ENCODE measurements around the gene SPRR2B. TPM values are rescaled to one million over a fixed set of nuclear protein-coding genes. Genes with fewer than 3 reads are reported as not detected.

Gene SPRR2B
- total and polyA plus RNA-seq, 2 donors (not counting 1 experiment from before 2014, with no cell fraction given), result not detected

DNA sequence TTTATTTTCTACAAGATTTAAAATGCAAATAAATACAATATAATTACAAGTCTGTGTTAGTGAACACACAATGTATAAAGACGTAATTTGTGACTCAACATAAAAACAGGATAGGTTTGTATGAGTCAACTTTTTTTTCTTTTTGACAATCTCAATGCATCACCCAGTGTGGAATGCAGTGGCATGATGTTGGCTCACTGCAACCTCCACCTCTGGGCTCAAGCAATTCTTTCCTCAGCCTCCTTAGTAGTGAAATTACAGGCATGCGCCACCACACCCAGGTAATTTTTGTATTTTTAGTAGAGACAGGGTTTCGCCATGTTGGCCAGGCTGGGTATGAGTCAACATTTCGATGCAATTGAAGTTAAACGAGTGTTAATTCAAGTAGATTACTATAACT, 28.8 kb upstream of the SPRR2B start:
- no peak for DNase-seq
- Histone ChIP-seq H4K20me1 (ENCODE audit: control insufficient read depth, insufficient read depth, low read length, poor library complexity, severe bottlenecking) (no peaks in the 10 kb centered on the region), H3K27me3 (replicated peaks in 1 of 4; ENCODE audit: control extremely low read depth in 1 of 4, control insufficient read depth in 3 of 4, insufficient read depth in 4 of 4, low read length in 3 of 4) (peaks cover 0 to 3% (median 2%) of the 10 kb centered on the region in 4 experiments), H2AFZ (ENCODE audit: insufficient read depth, low read depth, low read length, poor library complexity, severe bottlenecking) (no peak overlapping the region), H3K9ac (ENCODE audit: low read length) (no peak overlapping the region), H3K27ac (ENCODE audit: low read length in 2 of 2) (no peak overlapping the region), H3K36me3 (replicated peaks in 1 of 2; ENCODE audit: control extremely low read depth in 1 of 2, control insufficient read depth in 1 of 2, extremely low read depth in 1 of 2, insufficient read depth in 2 of 2, low read length in 1 of 2) (no peaks in the 10 kb centered on the region), H3K4me3 (ENCODE audit: control extremely low read depth in 1 of 5, extremely low read depth in 1 of 5, insufficient read depth in 1 of 5, low read depth in 2 of 5, low read length in 4 of 5) (no peak overlapping the region), H3K79me2 (ENCODE audit: control insufficient read depth, insufficient read depth, low read length) (no peaks in the 10 kb centered on the region), H3K4me1 (ENCODE audit: control insufficient read depth in 2 of 2, insufficient read depth in 2 of 2, low read length in 2 of 2) (no peaks in the 10 kb centered on the region), H3K9me3 (ENCODE audit: control extremely low read depth in 1 of 3, control insufficient read depth in 2 of 3, insufficient read depth in 1 of 3, low read length in 2 of 3) (peaks cover 0 to 5% (median 1%) of the 10 kb centered on the region in 3 donors), H3K4me2 (replicated peaks; ENCODE audit: low read depth, low read length, poor library complexity, severe bottlenecking) (no peak overlapping the region)
- peaks cover 25% of the 10 kb centered on the region for H3K27me3 Mint-ChIP-seq
- intact Hi-C loops (cut with micrococcal nuclease), result no loop called here
- H3K27ac Mint-ChIP-seq, result no peak overlapping the region
- ChIA-PET POLR2A (no interaction called here), CTCF (no interaction called here)
- H3K4me1 Mint-ChIP-seq, result no peaks in the 10 kb centered on the region
- TF ChIP-seq, protein P1, sequence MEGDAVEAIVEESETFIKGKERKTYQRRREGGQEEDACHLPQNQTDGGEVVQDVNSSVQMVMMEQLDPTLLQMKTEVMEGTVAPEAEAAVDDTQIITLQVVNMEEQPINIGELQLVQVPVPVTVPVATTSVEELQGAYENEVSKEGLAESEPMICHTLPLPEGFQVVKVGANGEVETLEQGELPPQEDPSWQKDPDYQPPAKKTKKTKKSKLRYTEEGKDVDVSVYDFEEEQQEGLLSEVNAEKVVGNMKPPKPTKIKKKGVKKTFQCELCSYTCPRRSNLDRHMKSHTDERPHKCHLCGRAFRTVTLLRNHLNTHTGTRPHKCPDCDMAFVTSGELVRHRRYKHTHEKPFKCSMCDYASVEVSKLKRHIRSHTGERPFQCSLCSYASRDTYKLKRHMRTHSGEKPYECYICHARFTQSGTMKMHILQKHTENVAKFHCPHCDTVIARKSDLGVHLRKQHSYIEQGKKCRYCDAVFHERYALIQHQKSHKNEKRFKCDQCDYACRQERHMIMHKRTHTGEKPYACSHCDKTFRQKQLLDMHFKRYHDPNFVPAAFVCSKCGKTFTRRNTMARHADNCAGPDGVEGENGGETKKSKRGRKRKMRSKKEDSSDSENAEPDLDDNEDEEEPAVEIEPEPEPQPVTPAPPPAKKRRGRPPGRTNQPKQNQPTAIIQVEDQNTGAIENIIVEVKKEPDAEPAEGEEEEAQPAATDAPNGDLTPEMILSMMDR (IDR thresholded peaks at IDR 0.05), result no peak
- TF ChIP-seq EZH2 (IDR thresholded peaks at IDR 0.05; ENCODE audit: borderline replicate concordance, insufficient read depth, low read depth, low read length, poor library complexity, severe bottlenecking), result no peak
- H3K4me3 Mint-ChIP-seq, result no peak overlapping the region
- H3K9me3 Mint-ChIP-seq (ENCODE audit: insufficient read depth), result peaks cover 5% of the 10 kb centered on the region
- ATAC-seq (ENCODE audit: low read depth), result no peak
- no CpG with 5 or more reads among the region's 5 CpGs for whole genome bisulfite sequencing (ENCODE audit: insufficient coverage)

DNA sequence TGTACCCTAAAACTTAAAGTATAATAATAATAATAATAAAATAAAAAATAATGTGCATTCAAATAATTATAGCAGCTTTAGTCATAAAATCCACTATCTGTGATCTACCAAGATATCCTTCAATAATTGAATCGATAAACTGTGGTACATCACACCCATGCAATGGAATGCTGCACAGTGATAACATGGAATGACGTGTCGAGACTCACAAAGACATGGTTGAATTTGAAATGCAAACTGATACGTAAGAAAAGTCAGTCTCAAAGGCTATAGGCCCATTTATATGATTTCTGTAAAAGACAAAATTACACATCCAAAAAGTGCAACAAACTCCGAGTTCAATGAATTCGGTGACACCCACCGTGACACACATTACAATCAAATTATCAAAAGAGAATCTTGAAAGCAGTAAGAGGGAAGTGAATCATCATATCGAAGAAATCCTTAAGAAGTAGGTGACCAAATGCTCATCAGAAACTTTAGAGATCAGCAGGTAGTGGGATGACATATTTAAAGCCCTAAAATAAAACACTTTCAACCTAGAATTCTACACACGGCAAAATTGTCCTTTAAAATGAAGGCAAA, 28.1 kb upstream of the SPRR2B start:
- no peak overlapping the region for H3K4me3 Mint-ChIP-seq
- intact Hi-C loops (cut with micrococcal nuclease), result no loop called here
- no peak for TF ChIP-seq EZH2 (IDR thresholded peaks at IDR 0.05; ENCODE audit: borderline replicate concordance, insufficient read depth, low read depth, low read length, poor library complexity, severe bottlenecking)
- TF ChIP-seq, protein P1 (IDR thresholded peaks at IDR 0.05), result no peak
- 100% methylated on average over 1 of the region's 9 CpGs for WGBS (ENCODE audit: insufficient coverage)
- H3K27me3 Mint-ChIP-seq, result peaks cover 29% of the 10 kb centered on the region
- H3K4me2 ChIP-seq (replicated peaks; ENCODE audit: low read depth, low read length, poor library complexity, severe bottlenecking), result no peak overlapping the region
- no peaks in the 10 kb centered on the region for H4K20me1 ChIP-seq (ENCODE audit: control insufficient read depth, insufficient read depth, low read length, poor library complexity, severe bottlenecking)
- H3K27me3 ChIP-seq (replicated peaks in 1 of 4; ENCODE audit: control extremely low read depth in 1 of 4, control insufficient read depth in 3 of 4, insufficient read depth in 4 of 4, low read length in 3 of 4), result peaks cover 0 to 3% (median 2%) of the 10 kb centered on the region in 4 experiments
- H3K27ac ChIP-seq (ENCODE audit: low read length in 2 of 2), result no peak overlapping the region
- H3K4me1 Mint-ChIP-seq, result no peaks in the 10 kb centered on the region
- no peak for DNase-seq
- ATAC-seq (ENCODE audit: low read depth), result no peak
- H3K36me3 ChIP-seq (replicated peaks in 1 of 2; ENCODE audit: control extremely low read depth in 1 of 2, control insufficient read depth in 1 of 2, extremely low read depth in 1 of 2, insufficient read depth in 2 of 2, low read length in 1 of 2), result no peaks in the 10 kb centered on the region
- ChIA-PET CTCF (no interaction called here), POLR2A (no interaction called here)
- H3K79me2 ChIP-seq (ENCODE audit: control insufficient read depth, insufficient read depth, low read length), result no peaks in the 10 kb centered on the region
- no peak overlapping the region for H3K9ac ChIP-seq (ENCODE audit: low read length)
- H3K4me3 ChIP-seq (ENCODE audit: control extremely low read depth in 1 of 5, extremely low read depth in 1 of 5, insufficient read depth in 1 of 5, low read depth in 2 of 5, low read length in 4 of 5), result no peak overlapping the region
- no peaks in the 10 kb centered on the region for H3K4me1 ChIP-seq (ENCODE audit: control insufficient read depth in 2 of 2, insufficient read depth in 2 of 2, low read length in 2 of 2)
- H3K9me3 Mint-ChIP-seq (ENCODE audit: insufficient read depth), result peaks cover 2% of the 10 kb centered on the region
- peaks cover 0 to 5% (median 1%) of the 10 kb centered on the region in 3 donors for H3K9me3 ChIP-seq (ENCODE audit: control extremely low read depth in 1 of 3, control insufficient read depth in 2 of 3, insufficient read depth in 1 of 3, low read length in 2 of 3)
- no peak overlapping the region for H3K27ac Mint-ChIP-seq
- H2AFZ ChIP-seq (ENCODE audit: insufficient read depth, low read depth, low read length, poor library complexity, severe bottlenecking), result no peak overlapping the region

Measured in B cell (primary cell).